C1 segment of cervical spinal cord (tissue), 14 donors: ENCODE data around the gene QSER1.
"Not testable (repeated sequence)": the region's sequence is repeated elsewhere in the genome, so short reads cannot be mapped to it uniquely, and the experiment has no call there.

Source experiments
- DNase-seq, 14 donors: peaks; one replicate each; lab custom pipeline; 2025; lab: John Stamatoyannopoulos, UW

QSER1 gene

GRCh38 chr11:32932196-32932595, 39.6 kb downstream of the QSER1 start:
- DNase-seq, result no peak

- no peak for DNase-seq
These were observed 42.9 kb downstream of the QSER1 start for GRCh38 chr11:32935462-32936029.

DNA sequence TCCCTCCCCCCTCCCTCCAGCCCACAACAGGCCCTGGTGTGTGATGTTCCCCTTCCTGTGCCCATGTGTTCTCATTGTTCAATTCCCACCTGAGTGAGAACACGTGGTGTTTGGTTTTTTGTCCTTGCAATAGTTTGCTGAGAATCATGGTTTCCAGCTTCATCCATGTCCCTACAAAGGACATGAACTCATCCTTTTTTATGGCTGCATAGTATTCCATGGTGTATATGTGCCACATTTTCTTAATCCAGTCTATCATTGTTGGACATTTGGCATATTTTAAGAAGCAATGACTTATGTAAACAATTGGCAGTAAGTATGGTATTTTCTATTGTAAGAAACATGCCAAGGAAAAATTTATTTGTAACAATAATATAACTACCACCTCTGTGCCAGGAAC, 43.6 kb downstream of the QSER1 start:
- not testable (repeated sequence) for DNase-seq

DNA sequence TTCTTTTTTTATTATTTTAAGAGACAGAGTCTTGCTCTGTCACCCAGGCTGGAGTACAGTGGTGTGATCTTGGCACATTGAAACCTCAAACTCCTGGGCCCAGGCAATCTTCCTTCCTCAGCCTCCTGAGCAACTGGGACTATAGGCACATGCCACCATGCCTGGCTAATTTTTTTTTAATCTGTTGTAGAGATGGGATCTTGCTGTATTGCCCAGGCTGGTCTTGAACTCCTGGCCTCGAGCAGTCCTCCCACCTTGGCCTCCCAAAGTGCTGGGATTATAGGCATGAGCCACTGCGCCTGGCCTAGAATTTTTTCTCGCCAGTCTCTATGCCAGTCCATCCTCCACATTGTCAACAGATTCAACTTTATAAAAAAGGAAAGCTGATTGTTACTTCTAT, 44.7 kb downstream of the QSER1 start:
- DNase-seq, result not testable (repeated sequence)

DNA sequence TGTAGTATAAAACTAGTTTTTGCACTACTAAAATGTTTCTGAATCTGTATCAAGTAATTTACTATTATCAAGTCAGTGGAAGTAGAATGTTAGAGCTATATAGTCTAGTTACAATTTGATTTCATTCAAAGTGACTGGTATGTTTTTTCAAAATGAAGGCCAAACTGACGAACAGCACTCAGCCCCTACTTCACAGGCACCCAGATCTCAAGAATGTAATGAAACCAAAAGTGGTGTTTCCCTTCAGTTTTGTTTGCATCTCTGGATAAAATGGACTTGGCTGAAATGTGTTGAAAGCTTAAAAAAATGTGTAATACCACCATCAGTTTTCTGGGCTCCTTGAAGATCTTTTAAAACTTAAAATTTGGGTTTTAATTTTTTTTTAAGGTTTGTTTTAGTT, 46.4 kb downstream of the QSER1 start:
- no peak for DNase-seq

DNA sequence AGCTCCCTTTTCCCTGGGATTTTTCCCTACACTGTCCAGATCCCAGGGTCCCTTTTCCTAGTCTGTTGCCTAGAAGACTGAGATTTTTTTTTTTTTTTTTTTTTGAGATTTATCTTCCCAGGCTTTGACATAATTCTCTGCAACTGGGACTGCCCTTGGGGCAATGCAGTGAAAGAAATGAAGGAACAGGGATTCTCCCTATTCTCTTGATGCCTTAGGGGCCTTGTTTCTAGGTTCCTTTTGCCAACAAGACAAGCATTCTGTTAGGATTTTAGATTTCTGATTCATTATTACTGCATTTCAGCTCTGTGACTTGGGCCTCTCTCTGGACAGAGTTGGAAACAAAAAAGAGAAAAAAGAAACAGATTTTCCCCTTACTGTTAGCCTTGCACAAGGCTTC, 47.3 kb downstream of the QSER1 start:
- no peak for DNase-seq

GRCh38 chr11:32940865-32941264, 48.3 kb downstream of the QSER1 start:
- DNase-seq, result no peak

DNA sequence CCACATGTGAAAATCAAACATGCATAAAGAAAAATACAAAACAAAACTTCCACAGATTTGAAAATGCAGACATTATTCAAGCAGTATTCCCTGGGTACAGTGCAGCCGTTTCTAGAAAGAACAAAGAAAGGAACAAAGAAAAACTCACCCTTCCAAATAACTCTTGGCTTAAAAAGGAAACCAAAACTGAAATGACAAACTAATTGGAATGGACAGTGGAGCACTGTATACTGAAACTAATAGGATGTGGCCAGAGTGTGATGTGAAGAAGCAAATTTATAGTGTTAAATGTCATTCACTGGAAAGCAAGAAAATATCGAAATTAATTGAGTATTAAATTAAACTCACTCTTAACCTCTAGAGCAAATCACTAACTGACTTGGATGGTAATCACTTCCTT, 55.4 kb downstream of the QSER1 start:
- DNase-seq, result no peak

GRCh38 chr11:32949739-32950138, 57.1 kb downstream of the QSER1 start:
- DNase-seq, result no peak

GRCh38 chr11:32952421-32952820, 59.8 kb downstream of the QSER1 start:
- no peak for DNase-seq

DNA sequence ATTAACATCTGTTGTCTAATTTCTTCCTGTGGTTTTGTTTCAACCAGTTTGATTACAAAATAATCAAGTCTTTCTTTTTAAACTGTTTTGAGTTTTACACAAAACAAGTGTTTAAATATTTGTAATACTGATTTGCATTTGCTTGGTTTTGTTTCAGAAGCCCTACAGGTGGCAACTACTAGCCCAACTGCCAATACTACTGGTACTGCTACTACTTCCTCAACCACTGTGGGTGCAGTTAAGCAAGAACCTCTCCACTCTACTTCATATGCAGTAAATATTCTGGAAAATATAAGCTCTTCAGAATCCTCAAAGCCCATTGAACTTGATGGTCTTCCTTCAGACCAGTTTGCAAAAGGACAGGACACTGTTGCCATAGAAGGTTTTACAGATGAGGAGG, 61.1 kb downstream of the QSER1 start:
- no peak for DNase-seq

DNA sequence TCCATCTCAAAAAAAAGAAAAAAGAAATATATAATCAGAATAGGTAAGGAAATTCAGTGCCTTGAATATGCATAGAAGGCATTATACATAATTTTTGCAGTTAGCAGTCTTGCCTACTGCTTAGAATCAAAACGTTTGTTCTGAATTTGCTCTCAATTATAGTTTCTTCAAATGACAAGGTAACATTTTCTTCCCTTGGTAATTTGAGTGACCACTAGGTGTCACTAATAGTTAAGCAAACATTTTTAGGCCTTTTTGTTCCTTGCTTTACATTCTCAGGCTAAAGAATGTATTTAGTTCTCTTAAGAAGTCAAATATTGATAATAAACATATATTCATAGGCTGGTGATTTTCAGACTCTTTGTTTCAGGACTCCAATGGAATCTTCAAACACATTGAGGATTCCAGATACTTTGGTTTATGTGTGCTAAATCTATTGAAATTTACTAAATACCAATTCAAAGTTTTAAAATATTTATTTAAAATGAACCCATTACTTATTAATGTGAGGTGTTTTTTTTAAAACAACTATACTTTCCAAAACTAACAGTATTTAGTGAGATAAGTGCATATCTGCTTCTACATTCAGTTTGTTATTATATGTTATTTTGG, 68.0 kb downstream of the QSER1 start:
- no peak for DNase-seq

DNA sequence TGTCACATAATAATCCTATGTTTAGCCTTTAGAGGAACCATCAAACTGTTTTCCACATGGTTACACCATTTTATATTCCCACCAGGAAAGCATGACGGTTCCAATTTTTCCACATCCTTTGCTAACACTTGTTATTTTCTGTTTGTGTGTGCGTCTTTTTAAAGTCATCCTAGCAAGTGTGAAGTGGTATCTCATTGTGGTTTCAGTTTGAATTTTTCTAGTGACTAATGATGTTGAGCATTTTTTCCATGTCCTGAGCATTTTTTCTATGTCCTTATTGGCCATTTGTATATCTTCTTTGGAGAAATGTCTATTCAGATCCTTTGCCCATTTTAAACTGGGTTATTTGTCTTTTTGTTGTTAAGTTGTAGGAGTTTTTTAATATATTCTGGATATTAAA, 69.4 kb downstream of the QSER1 start:
- DNase-seq, result no peak

DNA sequence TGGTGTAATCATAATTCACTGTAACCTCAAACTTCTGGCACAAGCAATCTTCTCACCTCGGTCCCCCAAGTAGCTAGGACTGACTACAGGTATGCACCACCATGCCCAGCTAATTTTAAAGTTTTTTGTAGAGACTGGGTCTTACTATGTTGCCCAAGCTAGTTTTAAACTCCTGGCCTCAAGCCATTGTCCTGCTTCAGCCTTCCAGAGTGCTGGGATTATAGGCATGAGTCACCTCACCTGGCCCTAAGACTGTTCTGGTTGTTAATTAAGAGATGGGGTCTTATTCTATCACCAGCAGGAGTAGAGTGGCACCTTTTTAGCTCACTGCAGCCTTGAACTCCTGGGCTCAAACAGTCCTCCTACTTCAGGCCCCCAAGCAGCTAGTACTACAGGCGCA, 71.1 kb downstream of the QSER1 start:
- no peak for DNase-seq

GRCh38 chr11:32968541-32968940, 75.9 kb downstream of the QSER1 start:
- no peak for DNase-seq

DNA sequence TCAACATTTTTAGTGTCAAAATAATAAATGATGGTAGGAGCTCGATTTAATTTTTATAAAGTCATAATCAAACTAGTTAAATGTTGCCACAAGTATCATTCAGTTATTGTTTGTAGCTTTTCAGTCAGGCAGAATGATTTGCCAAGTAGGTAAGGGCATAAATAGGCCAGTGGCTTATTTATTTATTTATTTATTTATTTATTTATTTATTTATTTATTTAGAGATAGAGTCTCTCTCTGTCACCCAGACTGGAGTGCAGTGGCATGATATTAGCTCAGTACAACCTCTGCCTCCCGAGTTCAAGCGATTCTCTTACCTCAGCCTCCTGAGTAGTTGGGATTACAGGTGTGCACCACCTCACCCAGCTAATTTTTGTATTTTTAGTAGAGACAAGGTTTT, 79.6 kb downstream of the QSER1 start:
- DNase-seq, result not testable (repeated sequence)

DNA sequence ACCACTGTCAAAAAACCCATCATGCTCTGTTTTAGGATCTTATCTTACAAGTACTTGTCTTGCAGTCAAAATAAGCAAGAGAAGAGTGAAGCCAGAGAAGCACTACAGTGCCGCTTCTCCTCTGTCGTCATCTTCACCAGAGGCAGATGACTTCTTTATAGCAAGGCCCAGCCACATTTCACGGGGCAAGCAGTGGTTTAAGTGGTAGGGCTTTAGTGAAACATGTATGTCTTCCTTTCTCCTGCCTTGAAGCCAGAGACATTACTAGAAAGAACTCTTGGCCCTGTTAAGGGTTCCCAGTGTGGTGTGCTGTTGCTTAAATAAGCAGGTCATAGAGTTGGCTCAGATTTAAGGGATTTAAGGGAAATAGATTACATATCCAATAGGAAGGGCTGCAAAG, 80.2 kb downstream of the QSER1 start:
- no peak for DNase-seq

DNA sequence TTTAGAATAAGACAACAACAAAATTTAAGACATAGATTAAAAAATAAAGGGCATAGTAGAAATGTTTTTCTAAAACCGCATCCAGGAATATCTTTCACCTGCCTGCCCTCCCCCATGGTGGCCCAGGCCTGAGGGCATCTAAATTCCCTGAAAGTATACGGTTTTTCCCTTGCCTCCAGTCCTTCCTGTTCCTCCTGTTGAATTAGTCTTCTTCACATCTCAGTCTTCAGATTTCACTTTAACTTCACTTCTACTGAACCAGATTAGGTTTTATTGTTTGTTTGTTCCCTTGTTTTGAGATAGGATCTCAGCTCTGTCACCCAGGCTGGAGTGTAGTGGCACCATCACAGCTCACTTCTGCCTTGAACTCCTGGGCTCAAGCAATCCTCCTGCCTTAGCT, 90.0 kb downstream of the QSER1 start:
- DNase-seq, result no peak

- no peak for DNase-seq
These were observed 90.9 kb downstream of the QSER1 start for GRCh38 chr11:32983506-32983905.

DNA sequence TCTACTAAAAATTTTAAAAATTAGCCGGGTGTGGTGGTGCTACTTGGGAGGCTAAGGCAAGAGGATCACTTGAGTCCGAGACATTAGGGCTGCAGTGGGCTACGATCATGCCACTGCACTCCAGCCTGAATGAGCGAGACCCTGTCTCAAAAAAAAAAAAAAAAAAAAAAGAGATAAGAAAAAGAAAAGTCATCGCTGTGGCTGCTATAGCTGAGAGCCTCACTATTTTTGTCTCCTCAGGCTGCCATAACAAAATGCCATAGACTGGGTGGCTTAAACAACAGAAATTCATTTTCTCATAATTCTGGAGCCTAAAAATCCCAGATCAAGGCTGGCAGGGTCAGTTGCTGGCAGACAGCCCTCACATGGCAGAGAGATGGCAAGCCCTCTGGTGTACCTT, 93.0 kb downstream of the QSER1 start:
- DNase-seq, result no peak

DNA sequence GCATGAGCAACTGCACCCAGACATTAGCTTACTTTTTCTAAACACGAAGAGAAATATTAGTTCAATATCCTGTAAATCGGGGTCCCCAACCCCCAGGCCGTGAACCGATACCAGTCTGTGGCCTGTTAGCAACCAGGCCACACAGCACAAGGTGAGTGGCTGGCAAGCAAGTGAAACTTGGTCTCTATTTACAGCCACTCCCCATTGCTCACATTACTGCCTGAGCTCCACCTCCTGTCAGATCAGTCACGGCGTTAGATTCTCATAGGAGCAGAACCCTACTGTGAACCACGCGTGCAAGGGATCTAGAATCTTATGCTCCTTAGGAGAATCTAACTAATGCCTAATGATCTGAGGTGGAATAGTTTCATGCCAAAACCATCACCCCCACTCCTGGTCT, 95.2 kb downstream of the QSER1 start:
- no peak for DNase-seq

GRCh38 chr11:32990481-32990880, 97.9 kb downstream of the QSER1 start:
- DNase-seq, result no peak

- no peak for DNase-seq
These were observed 98.8 kb downstream of the QSER1 start for GRCh38 chr11:32991427-32991826.

GRCh38 chr11:32991898-32992297, 99.3 kb downstream of the QSER1 start:
- DNase-seq, result no peak
